Dermis blood vessel endothelial cell (primary cell): Measurements from ENCODE around the gene SLC52A3. TPM values are rescaled to one million over a fixed set of nuclear protein-coding genes. Genes with fewer than 3 reads are reported as not detected.

Experiments used
- DNase-seq: peaks from one replicate; pipeline ENCODE4 v3.0.0; 2010
- total RNA-seq: library from RNA; depleted of rRNA; stranded (reverse); fragments of >200 nt; gene quantifications from 2 replicates; pipeline ENCODE4 v1.2.3, GENCODE V29; 2014

SLC52A3 gene
- total RNA-seq, 1 donor from 2014 or later, result not detected

DNA sequence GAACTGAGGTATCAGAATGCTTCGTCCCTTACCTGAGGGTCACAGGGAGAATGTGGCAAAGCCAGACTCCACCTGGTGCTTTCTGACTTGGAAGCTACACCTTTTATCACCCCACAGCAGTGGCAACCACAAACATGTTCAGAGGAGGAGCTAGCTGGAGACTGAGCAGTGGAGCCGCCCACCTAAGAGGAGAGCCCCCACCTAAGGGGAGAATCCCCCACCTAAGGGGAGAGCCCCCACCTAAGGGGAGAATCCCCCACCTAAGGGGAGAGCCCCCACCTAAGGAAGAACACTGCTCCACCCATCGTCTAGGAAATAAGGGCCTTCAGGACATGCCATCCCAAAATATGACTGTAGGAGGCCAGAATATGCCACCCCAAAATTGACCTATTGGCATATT, 4.0 kb downstream of the SLC52A3 start:
- no peak for DNase-seq

GRCh38 chr20:761418-762381, 6.6 kb downstream of the SLC52A3 start:
- DNase-seq, result no peak

- DNase-seq, result peak; percentile 35
These were observed 7.4 kb downstream of the SLC52A3 start for GRCh38 chr20:760751-761417.

DNA sequence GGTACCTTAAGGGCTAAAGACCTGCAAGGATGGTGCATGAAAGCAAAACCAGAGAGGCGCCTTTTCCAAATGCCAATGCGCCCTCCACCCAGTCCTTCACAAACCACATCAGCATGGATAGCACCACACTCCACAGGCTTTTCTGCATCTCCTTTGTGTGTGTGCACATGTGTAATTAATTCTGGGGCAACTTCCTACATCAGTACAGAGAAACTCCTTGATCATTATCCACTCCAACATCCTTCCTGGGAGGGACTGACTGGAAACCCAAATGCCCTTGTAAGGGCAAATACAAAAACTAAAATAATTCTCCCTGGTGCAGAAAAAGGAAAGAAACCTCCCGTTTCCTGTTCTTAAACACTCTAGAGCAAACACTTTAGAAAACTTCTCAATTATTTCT, 10.8 kb downstream of the SLC52A3 start:
- no peak for DNase-seq

DNA sequence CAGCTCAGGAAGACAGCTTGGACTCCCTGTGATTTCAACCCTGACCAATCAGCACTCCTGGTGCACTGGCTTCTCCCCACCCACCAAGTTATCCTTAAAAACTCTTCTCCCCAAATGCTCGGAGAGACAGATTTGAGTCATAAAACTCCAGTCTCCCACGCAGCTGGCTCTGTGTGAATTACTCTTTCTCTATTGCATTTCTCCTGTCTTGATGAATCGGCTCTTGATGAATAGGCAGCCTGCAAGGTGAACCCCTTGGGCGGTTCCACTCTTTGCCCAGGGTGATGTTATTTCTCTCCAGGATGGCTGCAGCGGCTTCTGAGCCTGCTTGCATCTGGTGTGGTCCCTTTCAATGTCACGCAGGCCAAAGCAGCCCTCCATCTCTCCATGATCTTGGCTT, 12.4 kb downstream of the SLC52A3 start:
- DNase-seq, result no peak

GRCh38 chr20:754904-755303, 13.4 kb downstream of the SLC52A3 start:
- no peak for DNase-seq

GRCh38 chr20:753897-754635, 14.2 kb downstream of the SLC52A3 start:
- DNase-seq, result no peak

DNA sequence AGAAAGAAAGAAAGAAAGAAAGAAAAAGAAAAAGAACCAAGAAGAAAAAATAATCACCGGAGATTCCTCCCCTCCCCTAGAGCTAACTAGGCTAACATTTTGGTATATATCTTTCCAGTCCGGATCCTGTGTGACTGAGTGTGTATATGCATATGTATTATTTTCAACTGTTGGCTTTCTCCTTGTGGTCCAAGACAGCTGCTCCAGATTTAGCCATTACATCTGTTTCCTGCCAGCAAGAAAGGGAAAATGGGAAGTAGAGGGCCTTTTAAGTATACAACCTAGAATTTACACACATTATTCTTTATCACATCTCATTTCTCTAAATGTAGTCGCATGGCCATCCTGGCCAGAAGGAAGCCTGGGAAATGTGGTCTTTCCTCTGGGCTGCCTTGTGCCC, 15.2 kb downstream of the SLC52A3 start:
- DNase-seq, result no peak

DNA sequence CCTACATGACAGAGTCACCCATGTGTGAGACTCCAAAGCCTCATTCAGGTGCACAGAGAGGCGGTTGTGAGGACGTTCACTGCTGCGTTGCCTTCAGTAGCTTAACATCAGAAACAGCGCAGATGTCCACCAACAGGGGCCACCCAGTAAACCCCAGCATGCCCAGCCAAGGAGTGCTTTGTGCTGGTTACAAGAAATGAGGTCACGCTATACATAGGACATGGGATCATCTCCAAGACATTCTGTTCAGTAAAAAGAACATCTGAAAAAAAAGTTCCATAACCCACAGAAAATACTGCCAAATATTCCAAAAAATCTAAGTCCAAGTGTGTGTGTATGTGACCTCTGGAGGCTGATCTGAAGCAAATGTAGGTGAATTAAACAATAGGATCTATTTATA, 16.0 kb downstream of the SLC52A3 start:
- DNase-seq, result no peak

- DNase-seq, result no peak
These were observed 16.5 kb downstream of the SLC52A3 start for GRCh38 chr20:751761-752160.

- DNase-seq, result no peak
These were observed 17.5 kb downstream of the SLC52A3 start for GRCh38 chr20:750801-751200.

GRCh38 chr20:745683-746301, 22.5 kb downstream of the SLC52A3 start:
- no peak for DNase-seq

DNA sequence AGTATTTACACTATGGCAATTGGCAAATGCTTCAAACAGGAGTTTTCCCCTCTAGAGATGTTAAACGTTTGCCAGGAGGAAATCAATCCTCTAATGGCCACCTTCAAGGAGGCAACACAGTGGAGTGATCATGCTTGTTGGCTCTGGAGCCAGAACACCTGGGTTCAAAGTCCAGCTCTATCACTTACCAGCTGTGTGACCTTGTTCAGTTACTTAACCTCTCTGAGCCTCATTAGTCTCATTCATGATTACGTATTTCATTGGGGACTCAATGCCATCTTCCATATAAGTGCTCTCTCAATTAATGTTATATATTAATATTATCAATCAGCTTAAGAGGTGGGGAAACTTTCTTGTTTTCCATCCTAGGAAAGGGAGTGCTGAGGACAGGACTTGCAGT, 26.1 kb downstream of the SLC52A3 start:
- DNase-seq, result no peak

DNA sequence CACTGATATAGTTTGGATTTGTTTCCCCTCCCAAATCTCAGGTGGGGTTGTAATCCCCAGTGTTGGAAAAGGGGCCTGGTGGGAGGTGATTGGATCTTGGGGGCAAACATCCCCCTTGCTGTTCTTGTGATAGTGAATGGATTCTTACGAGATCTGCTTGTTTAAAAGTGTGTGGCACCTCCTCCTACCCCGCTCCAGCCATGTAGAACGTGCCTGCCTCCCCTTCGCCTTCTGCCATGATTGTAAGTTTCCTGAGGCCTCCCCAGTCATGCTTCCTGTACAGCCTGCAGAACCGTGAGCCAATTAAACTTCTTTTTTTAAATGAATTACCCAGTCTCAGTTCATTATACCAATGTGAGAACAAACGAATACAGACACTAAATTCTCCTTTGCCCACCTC, 26.7 kb downstream of the SLC52A3 start:
- no peak for DNase-seq

DNA sequence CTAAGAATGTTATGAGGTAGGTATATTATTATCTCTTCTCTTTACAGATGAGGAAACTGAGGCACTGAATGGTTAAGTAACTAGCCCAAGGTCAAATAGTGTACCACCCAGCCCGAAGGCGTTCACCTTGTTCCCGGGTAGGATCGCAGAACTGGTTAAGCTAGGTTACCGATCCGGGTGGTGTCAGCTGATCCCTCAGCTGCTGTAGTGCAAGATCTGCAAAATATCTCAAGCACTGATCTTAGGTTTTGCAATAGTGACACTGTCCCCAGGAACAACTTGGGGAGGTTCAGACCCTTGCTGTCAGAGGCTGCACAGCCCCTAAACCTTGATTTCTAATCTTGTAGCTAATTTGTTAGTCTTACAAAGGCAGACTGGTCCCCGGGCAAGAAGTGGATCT, 28.1 kb downstream of the SLC52A3 start:
- DNase-seq, result no peak

DNA sequence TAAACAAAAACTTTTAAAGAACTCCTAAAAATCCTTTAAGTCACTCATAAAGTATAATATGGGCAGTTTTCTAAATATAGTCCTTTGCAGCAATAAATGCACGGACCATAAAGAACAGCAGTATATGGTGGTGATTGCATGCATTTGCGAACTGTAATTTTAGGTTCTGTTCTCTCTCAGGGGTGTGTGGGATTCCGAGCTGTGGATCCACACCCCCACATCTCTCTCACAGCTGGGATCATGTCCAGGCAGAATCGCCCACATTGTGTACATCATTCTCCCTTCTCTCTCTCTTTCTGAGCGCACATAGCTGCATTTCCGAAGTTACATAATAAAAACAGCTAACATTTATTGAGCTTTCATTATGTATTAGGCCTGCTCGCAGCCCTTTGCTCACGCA, 28.6 kb downstream of the SLC52A3 start:
- DNase-seq, result no peak

GRCh38 chr20:733861-734260, 34.4 kb downstream of the SLC52A3 start:
- DNase-seq, result no peak

DNA sequence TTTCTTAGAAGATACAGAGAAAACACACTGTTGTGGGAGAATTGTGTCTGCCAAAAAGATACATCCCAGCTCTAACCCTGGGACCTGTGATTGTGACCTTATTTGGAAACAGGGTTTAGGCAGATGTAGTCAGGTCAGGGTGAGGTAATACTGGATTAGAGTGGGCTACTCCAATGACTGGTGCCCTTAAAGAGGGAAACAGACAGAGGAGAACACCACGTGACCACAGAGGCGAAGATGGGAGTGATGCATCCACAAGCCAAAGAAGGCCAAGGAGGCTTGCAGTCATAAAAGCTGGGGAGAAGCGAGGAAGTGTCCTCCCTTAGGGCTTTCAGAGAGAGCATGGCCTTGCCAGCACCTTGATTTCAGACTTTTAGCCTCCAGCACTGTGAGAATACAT, 35.6 kb downstream of the SLC52A3 start:
- DNase-seq, result no peak

GRCh38 chr20:731891-732560, 36.3 kb downstream of the SLC52A3 start:
- DNase-seq, result no peak

DNA sequence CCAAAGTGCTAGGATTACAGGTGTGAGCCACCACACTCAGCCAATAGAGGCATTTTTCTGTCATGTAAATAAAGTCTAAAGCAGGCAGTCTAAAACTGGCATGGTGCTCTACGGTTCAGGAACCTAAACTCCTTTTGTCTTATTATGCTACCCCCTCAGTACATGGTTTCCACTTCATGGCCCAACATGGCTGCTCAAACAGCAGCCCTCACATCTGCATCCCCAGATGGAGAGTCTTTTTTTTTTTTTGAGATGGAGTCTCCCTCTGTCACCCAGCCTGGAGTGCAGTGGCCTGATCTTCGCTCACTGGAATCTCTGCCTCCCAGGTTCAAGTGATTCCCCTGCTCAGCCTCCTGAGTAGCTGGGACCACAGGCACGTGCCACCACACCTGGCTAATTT, 38.3 kb downstream of the SLC52A3 start:
- no peak for DNase-seq

GRCh38 chr20:728256-728944, 39.9 kb downstream of the SLC52A3 start:
- peak; percentile 59 for DNase-seq

- no peak for DNase-seq
These were observed 42.1 kb downstream of the SLC52A3 start for GRCh38 chr20:726160-726559.
